T47D (cell line): ENCODE measurements around the gene CHN1.

Source experiments
- DNase-seq, 2 experiments: peaks; one replicate each; pipeline versions ENCODE4 v3.0.0 to v3.0.0-alpha.2; 2011 to 2012; ENCODE audit warnings: low read depth in 1 of 2, low spot score in 1 of 2
- JUND ChIP-seq: IDR thresholded peaks from 2 replicates; pipeline ENCODE4 v1.6.1; 2012; ENCODE audit warnings: low read depth
- in situ Hi-C: cut with HindIII; loops from 2 replicates; pipeline ENCODE4 v1.10.0; 2016; ENCODE audit warnings: low sequenced_read_pairs, low pct_unique_long_range_greater_than_20kb

The CHN1 gene

GRCh38 chr2:175025233-175025632, 20.1 kb upstream of the CHN1 start:
- in situ Hi-C loops, result no loop called here
- TF ChIP-seq JUND, result no peak
- no peak for DNase-seq

GRCh38 chr2:175022923-175023322, 17.7 kb upstream of the CHN1 start:
- no peak for DNase-seq
- in situ Hi-C loops, result no loop called here
- TF ChIP-seq JUND, result no peak

GRCh38 chr2:175019566-175020327, 14.6 kb upstream of the CHN1 start:
- DNase-seq, result no peak
- in situ Hi-C loops, result no loop called here
- TF ChIP-seq JUND, result no peak

GRCh38 chr2:175017618-175018414, 12.6 kb upstream of the CHN1 start:
- in situ Hi-C loops, result no loop called here
- DNase-seq, result no peak
- no peak for TF ChIP-seq JUND

GRCh38 chr2:175015340-175015739, 10.2 kb upstream of the CHN1 start:
- DNase-seq, result no peak
- in situ Hi-C loops, result no loop called here
- no peak for TF ChIP-seq JUND

- DNase-seq, result no peak
- no peak for TF ChIP-seq JUND
- in situ Hi-C loops, result no loop called here
These were observed 7.3 kb upstream of the CHN1 start for GRCh38 chr2:175012516-175012915.

GRCh38 chr2:175011505-175011904, 6.3 kb upstream of the CHN1 start:
- in situ Hi-C loops, result no loop called here
- TF ChIP-seq JUND, result no peak
- no peak for DNase-seq

- no peak for DNase-seq
- in situ Hi-C loops, result no loop called here
- no peak for TF ChIP-seq JUND
These were observed 5.7 kb upstream of the CHN1 start for GRCh38 chr2:175010848-175011254.

- in situ Hi-C loops, result no loop called here
- TF ChIP-seq JUND, result no peak
These were observed 4.9 kb upstream of the CHN1 start for GRCh38 chr2:175009917-175010621.

GRCh38 chr2:175008801-175009495, 3.8 kb upstream of the CHN1 start:
- in situ Hi-C loops, result no loop called here
- DNase-seq, result no peak
- no peak for TF ChIP-seq JUND

More at GRCh38 chr2:175009917-175010621, 4.9 kb upstream of the CHN1 start:
- no peak for DNase-seq

- in situ Hi-C loops, result no loop called here
- DNase-seq, result no peak
- TF ChIP-seq JUND, result no peak
These were observed 2.8 kb upstream of the CHN1 start for GRCh38 chr2:175008009-175008408.

- in situ Hi-C loops, result no loop called here
- no peak for TF ChIP-seq JUND
- DNase-seq, result no peak
These were observed 2.3 kb upstream of the CHN1 start for GRCh38 chr2:175007510-175007909.

- DNase-seq, result no peak
- no peak for TF ChIP-seq JUND
- in situ Hi-C loops, result no loop called here
These were observed 1.1 kb upstream of the CHN1 start for GRCh38 chr2:175006281-175006680.
